HL-60/S4 treated with retinoic acid at 250 ng/mL for 4 days and 3 days (cell line): ENCODE measurements around the gene PARP9.
"Not testable (repeated sequence)": the region's sequence is repeated elsewhere in the genome, so short reads cannot be mapped to it uniquely, and the experiment has no call there.

ENCODE experiments used
- in situ Hi-C: fragments of 300-500 bp; cut with MboI; formaldehyde crosslinking; loops from 2 replicates; pipeline ENCODE4 v1.7.0; 2022; ENCODE audit warnings: low sequenced_read_pairs

Gene PARP9

DNA sequence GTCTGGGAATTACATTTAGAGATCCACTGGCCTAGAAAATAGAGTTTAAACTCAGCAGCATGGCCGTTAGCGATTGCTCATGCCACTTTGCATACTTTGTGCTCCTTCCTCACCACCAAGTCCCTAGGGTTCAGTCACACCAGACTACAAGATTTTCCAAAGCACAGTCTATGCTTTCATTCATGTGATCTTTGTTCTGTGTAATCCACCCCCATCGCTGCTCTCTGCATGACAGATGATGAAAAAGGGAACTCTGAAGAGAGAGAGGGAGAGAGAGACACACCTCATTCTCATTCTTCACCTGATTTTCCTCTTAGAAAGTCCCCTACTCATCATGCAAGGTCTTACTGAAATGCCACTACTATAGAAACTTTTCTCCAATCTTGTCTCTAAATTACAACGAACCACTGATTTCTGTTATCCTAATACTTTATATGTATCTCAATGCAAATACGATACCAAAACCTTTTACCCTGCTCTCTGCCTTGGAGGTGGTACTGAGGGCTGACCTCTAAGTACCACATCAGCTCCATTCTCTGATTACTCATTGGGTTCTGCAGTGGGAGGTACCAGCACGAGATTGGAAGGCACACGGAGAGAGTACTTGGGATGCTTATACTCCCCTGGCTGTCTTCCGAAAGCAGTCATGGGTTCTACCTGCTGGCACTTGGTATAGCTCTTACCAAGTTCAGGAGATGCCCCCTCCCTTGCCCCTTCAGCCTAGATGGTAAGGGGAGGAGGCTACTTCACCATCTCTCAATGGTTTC, 12.3 kb upstream of the PARP9 start:
- in situ Hi-C loops = no loop called here

DNA sequence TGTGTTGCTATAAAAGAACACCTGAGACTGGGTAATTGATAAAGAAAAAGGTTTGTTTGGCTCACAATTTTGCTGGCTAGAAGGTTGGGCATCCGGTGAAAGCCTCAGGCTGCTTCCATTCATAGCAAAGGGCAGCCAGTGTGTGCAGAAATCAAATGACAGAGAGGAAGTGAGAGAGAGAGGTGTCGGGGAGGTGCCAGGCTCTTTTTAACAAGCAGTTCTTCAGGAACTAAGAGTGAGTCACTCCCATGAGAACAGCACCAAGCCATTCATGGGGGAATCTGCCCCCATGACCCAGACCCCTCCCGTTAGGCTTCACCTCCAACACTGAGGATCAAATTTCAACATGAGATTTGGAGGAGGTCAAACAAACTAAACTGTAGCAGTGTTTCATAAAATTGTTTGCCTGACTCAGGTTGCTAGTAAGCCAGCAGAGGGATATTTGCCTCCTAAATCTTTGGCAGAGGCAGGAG, 8.9 kb upstream of the PARP9 start:
- in situ Hi-C loops = no loop called here

- in situ Hi-C loops = no loop called here
Observed at GRCh38 chr3:122568755-122569154, 4.7 kb upstream of the PARP9 start.

DNA sequence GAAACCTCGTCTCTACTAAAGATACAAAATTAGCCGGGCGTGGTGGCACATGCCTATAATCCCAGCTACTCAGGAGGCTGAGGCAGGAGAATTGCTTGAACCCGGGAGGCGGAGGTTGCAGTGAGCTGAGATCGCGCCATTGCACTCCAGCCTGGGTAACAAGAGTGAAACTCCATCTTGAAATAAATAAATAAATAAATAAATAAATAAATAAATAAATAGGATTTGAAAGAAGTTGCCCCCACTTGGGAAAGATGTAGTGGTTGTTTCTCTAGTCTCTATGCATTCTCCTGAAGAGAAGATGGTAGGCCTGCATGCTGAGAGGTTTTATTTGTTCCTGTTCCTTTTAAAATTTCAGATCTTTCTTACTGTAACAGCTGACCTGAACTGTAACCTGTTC, 4.0 kb upstream of the PARP9 start:
- in situ Hi-C loops = not testable (repeated sequence)

- in situ Hi-C loops = no loop called here
Observed at GRCh38 chr3:122563717-122564025, 429 bp downstream of the PARP9 start.

GRCh38 chr3:122562923-122563716, 980 bp downstream of the PARP9 start:
- in situ Hi-C loops = no loop called here

GRCh38 chr3:122560680-122561079, 3.4 kb downstream of the PARP9 start:
- in situ Hi-C loops = no loop called here

DNA sequence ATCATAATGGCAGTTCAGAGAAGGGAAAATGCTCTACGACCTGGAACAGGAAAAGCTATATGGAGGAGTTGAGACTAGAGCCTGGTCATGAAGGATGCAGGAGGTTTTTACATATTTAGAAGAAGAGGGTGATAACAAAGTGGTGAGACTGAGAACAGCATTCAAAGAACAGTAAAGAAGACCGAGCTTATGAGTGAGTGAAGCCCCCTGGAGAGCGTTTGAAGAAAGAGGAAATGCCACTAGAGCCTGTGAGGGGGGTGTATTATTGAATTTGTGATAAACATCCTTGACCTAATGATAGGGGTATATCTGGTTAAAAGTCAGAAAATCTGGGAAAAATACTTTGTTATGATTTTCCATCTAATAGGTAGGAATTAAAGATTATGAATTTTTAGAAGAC, 4.2 kb downstream of the PARP9 start:
- in situ Hi-C loops = loop anchor here (10.0 kb wide), 1 partner anchor 125 kb away; the partner anchor contains the start of gene PARP14

GRCh38 chr3:122558605-122559004, 5.5 kb downstream of the PARP9 start:
- in situ Hi-C loops = loop anchor here (10.0 kb wide), 1 partner anchor 126 kb away; the partner anchor contains the start of gene PARP14

GRCh38 chr3:122557356-122557755, 6.7 kb downstream of the PARP9 start:
- in situ Hi-C loops = loop anchor here (10.0 kb wide), 1 partner anchor 127 kb away; the partner anchor contains the start of gene PARP14

DNA sequence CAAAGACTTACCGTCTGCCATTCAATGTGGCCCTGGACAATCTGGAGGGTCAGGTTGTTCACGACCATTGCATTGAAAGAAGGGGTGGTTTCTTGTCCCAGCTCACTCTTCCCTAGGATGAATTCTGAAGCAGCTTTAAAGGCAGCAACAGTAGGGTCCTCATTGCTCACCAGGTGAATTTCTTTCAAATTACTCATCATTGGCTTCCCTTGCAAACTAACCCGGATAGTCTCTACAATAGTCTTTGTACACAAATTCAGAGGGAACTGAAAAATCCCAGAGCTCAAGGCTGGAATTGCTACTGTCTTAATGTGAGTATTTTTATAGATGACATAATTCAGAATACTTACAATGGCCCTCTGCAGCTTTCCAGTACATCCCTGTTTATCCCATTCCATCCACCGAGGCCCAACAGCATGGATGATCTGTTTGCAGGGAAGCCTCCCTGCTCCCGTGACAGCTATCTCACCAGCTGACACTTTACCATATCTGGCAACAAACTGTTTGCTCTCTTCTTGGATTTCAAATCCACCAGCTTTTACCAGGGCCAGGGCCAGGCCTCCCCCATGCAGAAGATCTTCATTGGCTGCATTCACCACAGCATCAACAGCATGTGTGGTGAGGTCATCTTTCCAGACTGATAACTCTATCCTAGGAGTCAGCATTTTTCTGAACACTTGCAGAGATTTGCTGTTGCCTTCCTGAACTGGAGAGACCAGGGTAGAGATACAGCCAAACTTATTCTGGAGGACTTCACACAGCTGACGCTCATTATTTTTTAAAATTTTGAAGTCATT, 8.6 kb downstream of the PARP9 start:
- in situ Hi-C loops = loop anchor here (10.0 kb wide), 1 partner anchor 129 kb away; the partner anchor contains the start of gene PARP14

DNA sequence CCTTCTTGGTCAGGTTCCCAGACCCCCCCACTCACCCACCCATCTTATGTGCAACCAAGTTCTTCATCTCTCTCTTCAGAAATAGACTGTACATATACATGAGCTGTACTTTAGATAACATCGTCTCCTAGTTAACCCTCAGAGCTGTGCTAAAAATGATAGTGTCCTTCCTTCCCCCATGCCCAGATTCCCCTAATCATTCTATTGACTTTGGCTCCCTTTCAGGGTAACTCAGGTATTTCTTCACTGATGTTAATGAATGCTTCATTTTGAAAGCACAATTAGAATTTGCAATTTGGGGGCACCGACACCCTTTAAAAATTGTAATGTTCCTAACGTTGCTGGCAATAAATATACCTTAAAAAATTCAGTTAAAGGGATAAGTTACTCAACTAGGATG, 10.9 kb downstream of the PARP9 start:
- in situ Hi-C loops = loop anchor here (10.0 kb wide), 1 partner anchor 132 kb away; the partner anchor contains the start of gene PARP14

GRCh38 chr3:122548619-122549018, 15.5 kb downstream of the PARP9 start:
- in situ Hi-C loops = no loop called here

- in situ Hi-C loops = no loop called here
Observed at GRCh38 chr3:122548076-122548475, 16.0 kb downstream of the PARP9 start.

DNA sequence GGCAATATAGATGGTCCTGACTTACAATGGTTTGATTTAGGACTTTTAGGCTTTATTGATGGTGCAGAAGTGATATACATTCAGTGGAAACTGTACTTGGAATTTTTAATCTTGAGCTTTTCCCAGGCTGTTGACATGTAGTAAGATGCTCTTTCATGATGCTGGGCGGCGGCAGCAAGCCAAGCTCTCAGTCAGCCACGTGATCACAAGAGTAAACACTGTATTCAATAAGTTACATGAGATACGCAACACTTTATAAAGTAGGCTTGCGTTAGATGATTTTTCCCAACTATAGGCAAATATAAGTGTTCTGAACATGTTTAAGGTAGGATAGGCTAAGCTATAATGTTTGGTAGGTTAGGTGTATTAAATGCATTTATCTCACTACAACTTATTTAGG, 17.9 kb downstream of the PARP9 start:
- in situ Hi-C loops = no loop called here

- in situ Hi-C loops = no loop called here
Observed at GRCh38 chr3:122538956-122539490, 25.1 kb downstream of the PARP9 start.

DNA sequence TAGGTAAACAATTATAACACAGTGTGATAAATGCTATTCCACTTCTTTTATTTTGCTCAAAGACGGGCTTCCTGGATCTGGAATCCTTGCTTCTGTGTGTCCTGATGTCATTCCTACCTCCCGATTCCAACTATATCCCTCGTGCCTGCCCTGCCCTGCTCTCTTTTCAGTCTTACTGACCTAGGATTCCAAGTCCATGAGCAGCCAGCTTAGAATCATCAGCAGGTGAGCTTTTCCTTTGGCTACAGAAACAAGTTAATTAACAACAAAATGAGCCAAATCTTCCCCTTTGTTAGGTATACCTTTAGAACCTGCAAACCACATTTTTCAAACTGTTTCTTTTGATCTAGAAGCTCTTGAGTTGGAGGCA, 27.5 kb downstream of the PARP9 start:
- in situ Hi-C loops = no loop called here

DNA sequence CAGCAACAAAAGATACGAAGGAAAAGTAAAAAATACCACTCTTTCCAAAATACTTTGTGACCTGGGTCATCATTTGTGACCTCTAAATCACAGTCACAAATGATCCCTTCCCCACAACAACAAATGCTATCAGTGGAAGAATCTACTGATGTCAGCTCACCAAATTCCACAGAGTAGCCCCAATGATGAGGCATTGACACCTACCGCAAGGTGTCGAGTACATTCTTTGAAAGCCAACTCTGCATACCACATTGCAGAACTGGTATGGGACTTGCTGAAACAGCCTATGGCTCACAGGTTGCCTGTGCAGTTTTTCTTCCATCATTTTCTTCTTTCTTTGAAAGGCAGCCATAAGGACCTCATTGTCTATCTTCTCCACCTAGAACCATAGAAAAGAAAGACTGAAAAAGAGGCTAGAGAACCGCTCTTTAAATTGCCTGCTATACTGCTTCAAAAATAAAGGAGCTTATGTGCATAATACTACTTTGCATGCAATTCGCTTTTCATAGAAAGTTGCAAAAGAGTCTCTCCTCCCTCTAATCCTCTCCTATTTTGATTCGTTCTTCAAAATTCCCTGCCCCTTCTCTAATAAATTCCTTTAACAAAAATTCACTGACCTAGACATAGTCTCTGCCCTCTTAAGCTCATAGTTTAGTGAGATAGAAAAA, 28.0 kb downstream of the PARP9 start:
- in situ Hi-C loops = no loop called here

DNA sequence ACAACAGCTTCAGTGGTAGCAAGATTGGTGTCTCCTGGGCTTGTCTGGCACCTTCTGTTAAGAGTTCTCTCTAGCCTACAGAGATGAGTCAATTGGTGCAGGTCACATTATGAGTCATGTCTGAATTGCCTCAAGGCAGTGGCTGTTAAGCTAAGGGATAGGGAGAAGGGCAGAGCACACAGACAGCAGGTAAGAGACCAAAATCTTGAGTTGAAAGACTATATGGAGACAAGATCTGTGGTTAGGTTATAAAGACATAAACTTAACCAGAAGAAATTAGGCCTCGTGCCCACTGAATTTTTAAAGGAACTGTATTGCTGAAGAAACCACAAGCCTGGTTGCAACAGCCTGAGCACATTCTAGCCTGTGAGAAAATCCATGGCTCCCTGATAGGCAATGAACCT, 30.2 kb downstream of the PARP9 start:
- in situ Hi-C loops = no loop called here

GRCh38 chr3:122533480-122533879, 30.6 kb downstream of the PARP9 start:
- in situ Hi-C loops = no loop called here
